Activated CD4-positive, alpha-beta T cell treated with anti-CD3 and anti-CD28 coated beads, Interleukin-2, amount 50 U/mL, for 48 hours (primary cell): Measurements from ENCODE around the gene SFT2D1.
"Not testable (repeated sequence)": the region's sequence is repeated elsewhere in the genome, so short reads cannot be mapped to it uniquely, and the experiment has no call there.

Experiments
- DNase-seq, 2 experiments: peaks; one replicate each; pipeline ENCODE4 v3.0.0-alpha.2; 2020

SFT2D1 gene

GRCh38 chr6:166342349-166343149 lies at the start of gene SFT2D1:
Gene SFT2D1, minus strand, starts transcription at chr6:166342545. Its CDS starts 64 bp downstream, at chr6:166342481.
- DNase-seq = peak; percentile 84 to 88

GRCh38 chr6:166389119-166389518 lies 46.8 kb upstream of the SFT2D1 start:
- DNase-seq = no peak

DNA sequence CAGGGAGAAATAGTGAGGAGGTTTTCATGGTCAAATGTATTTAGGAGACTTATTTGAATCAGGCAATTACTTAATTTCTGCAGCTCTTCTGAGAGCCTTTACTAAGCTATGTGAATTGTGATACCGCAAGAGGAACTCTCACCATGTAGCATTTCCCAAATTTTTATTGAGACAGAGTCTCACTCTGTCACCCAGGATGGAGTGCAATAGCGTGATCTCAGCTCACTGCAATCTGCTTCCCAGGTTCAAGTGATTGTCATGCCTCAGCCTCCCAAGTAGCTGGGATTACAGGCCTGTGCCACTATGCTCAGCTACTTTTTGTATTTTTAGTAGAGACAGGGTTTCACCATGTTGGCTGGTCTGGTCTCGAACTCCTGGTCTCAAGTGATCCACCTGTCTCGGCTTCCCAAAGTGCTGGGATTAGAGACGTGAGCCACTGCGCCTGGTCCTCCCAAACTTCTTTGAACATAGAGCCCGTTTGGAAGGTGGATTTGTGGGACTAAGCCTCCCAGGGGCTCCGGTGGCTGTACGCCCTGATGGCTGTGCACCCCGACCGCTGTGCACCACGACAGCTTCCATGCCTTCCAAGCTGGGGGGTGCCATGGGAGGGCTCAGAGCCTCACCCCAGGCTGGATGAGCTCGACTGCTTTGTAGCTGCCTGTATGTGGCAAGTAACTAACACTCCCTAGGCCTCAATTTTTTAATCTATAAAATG lies 46.1 kb upstream of the SFT2D1 start:
- no peak for DNase-seq

DNA sequence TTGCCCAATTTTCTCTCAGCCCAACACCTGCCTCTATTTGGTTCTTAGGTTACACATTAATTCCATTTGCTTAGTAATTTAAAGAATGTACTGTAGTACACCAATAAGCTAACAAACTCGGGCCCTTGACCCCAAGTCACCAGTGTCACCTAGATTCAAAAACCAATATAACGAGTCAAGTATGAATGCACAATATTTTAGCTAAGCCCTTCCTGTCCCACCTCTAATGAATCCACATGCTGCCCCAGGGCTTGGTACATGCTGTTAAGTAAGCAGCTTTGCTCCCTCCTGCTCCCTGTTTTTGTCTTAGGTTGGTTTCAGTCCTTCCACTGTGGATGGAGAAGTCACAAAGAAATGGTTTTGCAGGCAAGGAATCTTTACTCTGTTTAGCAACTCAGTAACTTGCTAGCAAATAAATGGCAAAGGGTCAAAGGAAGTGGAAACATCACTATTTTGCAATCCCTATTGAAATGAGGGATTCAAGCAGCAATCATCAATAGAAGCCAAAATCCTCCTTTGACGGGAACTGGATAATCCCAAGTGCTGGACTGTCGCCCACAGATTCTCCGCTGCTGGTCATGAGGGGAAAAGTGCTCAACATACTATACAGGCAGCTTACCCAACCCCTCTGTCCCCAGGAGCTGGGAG lies 45.4 kb upstream of the SFT2D1 start:
- no peak for DNase-seq

GRCh38 chr6:166387098-166387497 lies 44.8 kb upstream of the SFT2D1 start:
- not testable (repeated sequence) for DNase-seq

GRCh38 chr6:166386111-166386510 lies 43.8 kb upstream of the SFT2D1 start:
- no peak for DNase-seq

GRCh38 chr6:166383802-166384363 lies 41.5 kb upstream of the SFT2D1 start:
- peak; percentile 36 to 47 for DNase-seq

- DNase-seq = peak; percentile 91 to 94
Observed at GRCh38 chr6:166382933-166383801, 40.8 kb upstream of the SFT2D1 start, which contains the start of gene MPC1. Gene MPC1, minus strand, starts transcription at chr6:166382940. Its CDS starts 64 bp downstream, at chr6:166382876.

DNA sequence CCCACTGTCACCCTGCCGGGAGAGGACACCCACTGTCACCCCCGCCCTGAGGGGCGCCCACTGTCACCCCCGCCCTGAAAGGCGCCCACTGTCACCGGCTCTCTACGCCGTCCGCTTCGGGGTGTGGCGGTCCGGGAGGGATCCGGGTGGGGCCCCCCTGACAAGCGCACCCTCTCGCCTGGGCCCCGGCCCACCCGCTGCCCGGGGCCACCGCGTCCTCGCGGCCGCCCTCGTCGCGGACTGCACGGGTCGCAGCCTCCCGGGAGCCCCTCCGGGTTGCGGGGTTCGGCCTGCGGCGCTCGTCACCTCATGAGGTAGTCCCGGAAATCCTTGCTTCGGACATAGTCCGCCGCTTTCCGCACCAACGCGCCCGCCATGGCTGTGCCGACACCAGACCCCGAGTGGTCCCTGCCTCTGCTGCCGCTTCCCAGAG lies 40.2 kb upstream of the SFT2D1 start:
- DNase-seq = no peak

GRCh38 chr6:166381733-166382499 lies 39.6 kb upstream of the SFT2D1 start:
- peak; percentile 75 to 80 for DNase-seq

DNA sequence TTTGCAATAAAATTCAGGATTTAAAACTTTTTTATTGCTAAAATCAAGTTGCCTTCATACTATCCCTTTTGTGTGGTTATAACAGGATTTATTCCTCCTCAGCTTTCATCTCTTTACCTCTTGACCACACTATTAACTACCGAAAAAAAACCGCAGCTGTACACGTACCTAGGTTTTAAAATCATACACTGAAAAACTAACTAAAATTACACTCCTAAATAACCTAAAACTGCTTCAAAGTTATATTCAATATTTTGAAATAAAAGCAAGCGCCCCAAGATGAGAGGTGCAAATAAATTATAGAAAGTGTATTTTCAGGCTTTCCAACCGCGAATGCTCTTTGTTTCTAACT lies 39.0 kb upstream of the SFT2D1 start:
- no peak for DNase-seq

- no peak for DNase-seq
Observed at GRCh38 chr6:166379800-166380199, 37.5 kb upstream of the SFT2D1 start.

- no peak for DNase-seq
Observed at GRCh38 chr6:166379103-166379586, 36.8 kb upstream of the SFT2D1 start.

- DNase-seq = no peak
Observed at GRCh38 chr6:166377721-166378120, 35.4 kb upstream of the SFT2D1 start.

- no peak for DNase-seq
Observed at GRCh38 chr6:166375013-166375412, 32.7 kb upstream of the SFT2D1 start.

DNA sequence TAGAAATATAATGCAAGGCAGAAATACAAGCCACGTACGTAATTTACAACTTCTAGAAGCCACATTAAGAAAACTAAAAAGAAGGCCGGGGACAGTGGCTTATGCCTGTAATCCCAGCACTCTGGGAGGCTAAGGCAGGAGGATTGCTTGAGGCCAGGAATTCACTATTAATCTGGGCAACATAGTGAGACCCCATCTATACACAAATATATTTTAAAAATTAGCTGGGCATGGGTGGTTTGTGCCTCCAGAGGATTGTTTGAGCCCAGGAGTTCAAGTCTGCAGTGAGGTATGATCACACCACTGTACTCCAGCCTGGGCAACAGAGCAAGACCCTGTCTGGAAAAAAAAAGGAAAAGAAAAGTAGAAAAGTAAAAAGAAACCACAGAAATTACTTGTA lies 28.1 kb upstream of the SFT2D1 start:
- DNase-seq = no peak

- no peak for DNase-seq
Observed at GRCh38 chr6:166369782-166370181, 27.4 kb upstream of the SFT2D1 start.

- DNase-seq = no peak
Observed at GRCh38 chr6:166366921-166367320, 24.6 kb upstream of the SFT2D1 start.

- DNase-seq = no peak
Observed at GRCh38 chr6:166365806-166366205, 23.5 kb upstream of the SFT2D1 start.

GRCh38 chr6:166365221-166365620 lies 22.9 kb upstream of the SFT2D1 start:
- no peak for DNase-seq

DNA sequence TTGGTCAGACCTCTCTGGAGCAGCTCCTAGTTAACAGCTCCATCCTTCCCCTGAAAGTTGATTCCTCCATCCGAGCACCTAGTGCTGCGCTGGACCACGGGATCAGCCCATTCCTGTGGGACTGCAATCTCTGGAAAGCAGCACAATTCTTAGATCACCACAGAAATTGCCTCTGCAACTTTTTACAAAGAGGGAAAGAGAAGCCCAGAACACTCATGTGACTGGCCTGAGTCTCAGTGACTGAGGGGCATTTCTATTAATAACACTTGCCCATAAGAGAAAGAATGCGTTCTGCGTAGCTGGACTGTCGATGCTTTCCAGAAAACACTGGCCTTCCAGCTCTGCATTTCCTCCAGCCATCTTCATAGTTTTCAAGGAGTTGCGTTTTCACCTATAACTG lies 22.1 kb upstream of the SFT2D1 start:
- DNase-seq = no peak
